Measurements from ENCODE around the gene LCE1F. TPM values are rescaled to one million over a fixed set of nuclear protein-coding genes. Genes with fewer than 3 reads are reported as not detected.

The LCE1F gene
- total and polyA plus RNA-seq, 12 donors: not detected

DNA sequence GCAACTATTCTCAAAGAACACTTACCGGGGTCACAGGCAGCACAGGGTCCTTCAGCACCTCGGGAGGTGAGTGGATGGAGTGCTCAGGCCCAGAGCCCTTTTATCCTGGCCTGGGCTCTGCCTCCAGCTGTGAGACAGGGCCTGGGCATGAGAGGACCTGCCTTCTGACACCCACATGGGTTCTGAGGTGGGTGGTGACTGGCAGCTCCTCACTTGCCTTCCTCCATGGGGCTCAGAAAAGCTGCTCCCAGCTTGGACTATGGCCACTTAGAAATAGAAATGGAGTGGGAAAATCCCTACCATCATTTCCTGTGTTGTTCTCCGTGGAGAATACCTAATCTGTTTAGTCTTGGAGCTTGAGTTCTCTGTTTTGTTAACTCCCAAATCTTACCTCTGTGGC is 31.6 kb downstream of the LCE1F start, which contains the start of gene LCE1C:
Gene LCE1C, minus strand, starts transcription at position 76 of the 400 bp plus-strand sequence. CDS start 1,173 bp downstream, outside the sequence.
- intact Hi-C loops (cut with DNase I): no loop called here
- no peak within 1 kb of the TSS for H3K4me3 ChIP-seq
- H3K27me3 ChIP-seq: no peaks in the 10 kb centered on the region
- no peak within 1 kb of the TSS for H3K27ac ChIP-seq
- no peaks in the 10 kb centered on the region for H3K9me3 ChIP-seq (replicated peaks in 1 of 3)
- H3K4me1 ChIP-seq (replicated peaks in 1 of 2): no peaks in the 10 kb centered on the region
- TF ChIP-seq POLR2A (IDR thresholded peaks at IDR 0.05): no peak
- no peak for TF ChIP-seq CTCF (IDR thresholded peaks at IDR 0.05)
- 48 to 63% (median 59%) methylated on average over 2 to 3 of the region's 3 CpGs for WGBS, 4 donors
- no peaks in the 10 kb centered on the region for H3K36me3 ChIP-seq (replicated peaks in 1 of 2)
- no peak for DNase-seq

GRCh38 chr1:152811050-152811449 is 36.1 kb downstream of the LCE1F start:
- no peaks in the 10 kb centered on the region for H3K4me1 ChIP-seq (replicated peaks in 1 of 2)
- intact Hi-C loops (cut with DNase I): no loop called here
- H3K36me3 ChIP-seq (replicated peaks in 1 of 2): no peaks in the 10 kb centered on the region
- H3K27ac ChIP-seq: no peak overlapping the region
- 43 to 92% (median 74%) methylated on average over 1 to 2 of the region's 2 CpGs for WGBS, 4 donors
- TF ChIP-seq POLR2A (IDR thresholded peaks at IDR 0.05) (no peak), CTCF (IDR thresholded peaks at IDR 0.05) (no peak)
- H3K9me3 ChIP-seq (replicated peaks in 1 of 3): no peaks in the 10 kb centered on the region
- no peak for DNase-seq
- H3K4me3 ChIP-seq: no peak overlapping the region
- no peaks in the 10 kb centered on the region for H3K27me3 ChIP-seq

DNA sequence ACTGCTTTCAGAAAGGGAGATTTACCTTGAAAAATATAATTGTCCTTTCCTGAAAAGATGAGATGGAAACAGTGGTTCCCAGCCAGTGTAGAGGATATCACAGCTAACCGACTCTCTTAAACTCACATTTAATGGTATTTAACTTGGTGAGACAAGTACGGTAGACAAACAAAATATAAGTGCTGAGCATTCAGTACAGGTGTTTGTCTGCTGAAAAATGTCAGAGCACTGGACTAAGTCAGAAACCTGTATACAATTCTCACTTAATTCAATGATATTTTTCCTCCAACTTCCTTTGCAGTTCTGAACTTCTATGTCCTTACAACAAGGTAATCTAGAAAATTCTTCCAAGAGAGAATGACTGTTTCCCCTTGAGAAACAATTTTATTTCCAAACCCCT is 36.7 kb downstream of the LCE1F start, which contains the start of gene LCE1B:
Gene LCE1B, plus strand, starts transcription at position 301 of the 400 bp plus-strand sequence. CDS start 476 bp downstream, outside the sequence.
- 79 to 86% (median 83%) methylated on average over 2 of the region's 2 CpGs for WGBS, 4 donors
- no peaks in the 10 kb centered on the region for H3K9me3 ChIP-seq (replicated peaks in 1 of 3)
- no peaks in the 10 kb centered on the region for H3K4me1 ChIP-seq (replicated peaks in 1 of 2)
- no peak within 1 kb of the TSS for H3K27ac ChIP-seq
- H3K36me3 ChIP-seq (replicated peaks in 1 of 2): no peaks in the 10 kb centered on the region
- TF ChIP-seq CTCF (IDR thresholded peaks at IDR 0.05) (no peak), POLR2A (IDR thresholded peaks at IDR 0.05) (no peak)
- no peaks in the 10 kb centered on the region for H3K27me3 ChIP-seq
- DNase-seq: no peak
- intact Hi-C loops (cut with DNase I): no loop called here
- H3K4me3 ChIP-seq: no peak within 1 kb of the TSS

DNA sequence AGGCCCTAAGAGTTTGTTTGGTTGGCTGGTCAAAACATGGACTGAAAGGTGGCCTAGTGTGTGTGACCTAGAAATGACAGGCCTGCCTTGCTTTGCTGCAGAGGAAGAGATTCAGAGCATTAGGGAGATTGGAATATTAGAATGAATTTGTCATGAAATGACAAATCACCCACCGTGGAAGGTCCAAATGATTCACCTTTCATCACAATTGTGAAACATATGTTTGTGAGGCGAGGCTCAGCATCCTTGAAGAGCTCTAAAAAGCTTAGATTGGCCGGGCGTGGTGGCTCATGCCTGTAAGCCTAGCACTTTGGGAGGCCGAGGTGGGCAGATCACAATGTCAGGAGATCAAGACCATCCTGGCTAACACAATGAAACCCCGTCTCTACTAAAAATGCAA is 42.4 kb downstream of the LCE1F start:
- intact Hi-C loops (cut with DNase I): no loop called here
- H3K4me3 ChIP-seq: no peak overlapping the region

More for the DNA sequence above, 42.4 kb downstream of the LCE1F start:
- Histone ChIP-seq H3K9me3 (replicated peaks in 1 of 3) (no peaks in the 10 kb centered on the region), H3K36me3 (replicated peaks in 1 of 2) (no peaks in the 10 kb centered on the region), H3K27ac (no peak overlapping the region), H3K27me3 (no peaks in the 10 kb centered on the region), H3K4me1 (replicated peaks in 1 of 2) (no peaks in the 10 kb centered on the region)
- WGBS, 4 donors: 71 to 85% (median 74%) methylated on average over 6 of the region's 6 CpGs
- DNase-seq: no peak
- TF ChIP-seq CTCF (IDR thresholded peaks at IDR 0.05) (no peak), POLR2A (IDR thresholded peaks at IDR 0.05) (no peak)

Measured in adrenal gland (tissue), 12 donors.